T-cell (primary cell): ENCODE results near the gene TMSB4X. TPM values are rescaled to one million over a fixed set of nuclear protein-coding genes. Genes with fewer than 3 reads are reported as not detected.

ENCODE experiments used
- ATAC-seq, 4 experiments: fragments of 200-7000 bp in 3 of 4; fragments of 150-1000 bp in 1 of 4; cut with Tn5 transposase; replicated peaks in 1 of 4; 1 replicate in 3 of 4; 2 replicates in 1 of 4; pipeline ENCODE4 v1.10.0; 2021; ENCODE audit warnings: moderate library complexity in 3 of 4, mild to moderate bottlenecking in 2 of 4, moderate number of reproducible peaks in 1 of 4
- CTCF ChIA-PET, 2 donors: fragments of 300-600 bp; sonication (Branson Sonifier 250); formaldehyde crosslinking; loops; one replicate each; lab custom pipeline; 2022; ENCODE audit warnings: antibody characterized with exemption in 2 of 2; lab: Charles Lee
- POLR2A ChIA-PET, 2 donors: fragments of 300-600 bp; sonication (Branson Sonifier 250); formaldehyde crosslinking; loops; one replicate each; lab custom pipeline; 2022; ENCODE audit warnings: antibody characterized with exemption in 2 of 2; lab: Charles Lee
- DNase-seq, 35 experiments: peaks; one replicate each; pipeline versions ENCODE4 v3.0.0 to v3.0.0-alpha.2; 2013 to 2023
- H3K27ac ChIP-seq: one replicate; pipeline ENCODE4 v1.5.1; 2013; ENCODE audit warnings: low read length
- H3K27me3 ChIP-seq, 2 experiments: replicated peaks in 1 of 2; 1 replicate in 1 of 2; 2 replicates in 1 of 2; pipeline versions ENCODE4 v1.6.1 to v1.7.0; 2013; ENCODE audit warnings: low read length in 1 of 2, mixed read lengths in 1 of 2; ENCODE audit not compliant: control insufficient read depth in 2 of 2, insufficient read depth in 2 of 2; ENCODE audit errors: extremely low read depth in 1 of 2
- H3K36me3 ChIP-seq, 2 donors: 1 replicate in 1 of 2; 2 replicates in 1 of 2; pipeline versions ENCODE4 v1.6.1 to v1.7.0; 2013; ENCODE audit warnings: low read length in 1 of 2; ENCODE audit not compliant: control insufficient read depth in 2 of 2, insufficient read depth in 1 of 2; ENCODE audit errors: extremely low read depth in 1 of 2
- H3K4me1 ChIP-seq, 2 experiments: 1 replicate in 1 of 2; 2 replicates in 1 of 2; pipeline versions ENCODE4 v1.6.1 to v1.7.0; 2013; ENCODE audit warnings: low read length in 2 of 2, mixed read lengths in 1 of 2; ENCODE audit not compliant: insufficient read depth in 2 of 2, control insufficient read depth in 1 of 2; ENCODE audit errors: extremely low read depth in 1 of 2
- H3K4me3 ChIP-seq, 2 donors: 1 replicate in 1 of 2; 2 replicates in 1 of 2; pipeline versions ENCODE4 v1.5.1 to v1.7.0; 2013; ENCODE audit warnings: mild to moderate bottlenecking in 2 of 2, low read length in 1 of 2, moderate library complexity in 1 of 2; ENCODE audit not compliant: control insufficient read depth in 1 of 2; ENCODE audit errors: extremely low read depth in 1 of 2
- H3K9me3 ChIP-seq: 2 replicates; pipeline ENCODE4 v1.7.0; 2013
- H3K27ac Mint-ChIP-seq, 2 donors: one replicate each; pipeline ENCODE4 v1.8.0; 2020 to 2021; ENCODE audit warnings: mild to moderate bottlenecking in 2 of 2, mixed read lengths in 2 of 2
- H3K27me3 Mint-ChIP-seq, 2 donors: one replicate each; pipeline ENCODE4 v1.8.0; 2021 to 2022; ENCODE audit warnings: mixed read lengths in 2 of 2
- H3K36me3 Mint-ChIP-seq: one replicate; pipeline ENCODE4 v1.8.0; 2021; ENCODE audit warnings: mixed read lengths
- H3K4me1 Mint-ChIP-seq, 3 donors: one replicate each; pipeline ENCODE4 v1.8.0; 2020 to 2022; ENCODE audit warnings: mixed read lengths in 3 of 3, mild to moderate bottlenecking in 1 of 3
- H3K4me3 Mint-ChIP-seq, 3 donors: one replicate each; pipeline ENCODE4 v1.8.0; 2020 to 2022; ENCODE audit warnings: mild to moderate bottlenecking in 3 of 3, mixed read lengths in 3 of 3, moderate library complexity in 3 of 3
- H3K9me3 Mint-ChIP-seq, 3 donors: one replicate each; pipeline ENCODE4 v1.8.0; 2020 to 2022; ENCODE audit warnings: mixed read lengths in 3 of 3
- WGBS: methylation state at CpG from one replicate; pipeline ENCODE4 v1.1.5; 2013; ENCODE audit warnings: missing lambda C conversion rate; ENCODE audit not compliant: insufficient coverage; 5-methylcytosine and 5-hydroxymethylcytosine counted together
- total RNA-seq, 35 experiments: library from RNA in 6 of 35; stranded (reverse) in 6 of 35; fragments of 120-200 nt in 1 of 35; gene quantifications; one replicate each; pipeline versions ENCODE4 v1.2.1 to v1.2.4 and lab custom pipeline; 2013 to 2026

The TMSB4X gene
- total RNA-seq, 5 donors from 2014 or later (not counting 1 experiment from before 2014, with no cell fraction given), result 5,030 to 6,201 (median 5,880) TPM

- H3K27me3 Mint-ChIP-seq, result peaks cover 0 to 7% of the 10 kb centered on the region in 2 donors
- no peaks in the 10 kb centered on the region for H3K36me3 Mint-ChIP-seq
- H3K4me3 Mint-ChIP-seq, result peak overlapping the region; percentile 78 to 82 (median 78)
- ATAC-seq, result peak; percentile 72 to 87 (median 80)
- POLR2A ChIA-PET, result interaction anchor here (0.5 to 2.8 kb wide), 9 partner anchors 9 to 531 kb away, joined by 3 to 13 read pairs (median 5); partner anchors contain the start of gene TMSB4X (in 1 of the 2)
- peak overlapping the region; percentile 96 to 99 for H3K27ac Mint-ChIP-seq
- no peaks in the 10 kb centered on the region for H3K9me3 ChIP-seq
- H3K36me3 ChIP-seq, result no peaks in the 10 kb centered on the region
- H3K4me1 Mint-ChIP-seq, result peaks cover 80 to 90% (median 84%) of the 10 kb centered on the region in 3 donors
- no CpG with 5 or more reads among the region's 8 CpGs for WGBS
- peak in 23 of 35 experiments; percentile 45 to 83 (median 61) for DNase-seq
- H3K4me3 ChIP-seq, result peak overlapping the region; percentile 33 to 43
- CTCF ChIA-PET, result interaction anchor here (0.6 to 3.0 kb wide), 10 partner anchors 10 to 531 kb away, joined by 3 to 13 read pairs (median 8); no protein-coding TSS in a partner anchor
- H3K27me3 ChIP-seq, result no peaks in the 10 kb centered on the region
- no peaks in the 10 kb centered on the region for H3K9me3 Mint-ChIP-seq
- H3K4me1 ChIP-seq, result peaks cover 60 to 84% of the 10 kb centered on the region in 2 experiments
- peak overlapping the region; percentile 94 for H3K27ac ChIP-seq
These were observed 18.0 kb upstream of the TMSB4X start for GRCh38 chrX:12956704-12957534.

- CTCF ChIA-PET, result interaction anchor here (0.5 to 3.0 kb wide), 9 partner anchors 10 to 699 kb away, joined by 3 to 13 read pairs (median 8); no protein-coding TSS in a partner anchor
- DNase-seq (no peak), ATAC-seq (no peak)
- peaks cover 0 to 8% of the 10 kb centered on the region in 2 donors for H3K27me3 Mint-ChIP-seq
- Histone ChIP-seq H3K9me3 (no peaks in the 10 kb centered on the region), H3K4me3 (peak overlapping the region in 1 of 2 donors; percentile 19), H3K27ac (peak overlapping the region; percentile 94), H3K36me3 (no peaks in the 10 kb centered on the region), H3K27me3 (no peaks in the 10 kb centered on the region), H3K4me1 (peaks cover 55 to 77% of the 10 kb centered on the region in 2 experiments)
- POLR2A ChIA-PET, result interaction anchor here (0.6 to 2.8 kb wide), 6 partner anchors 8 to 132 kb away, joined by 3 to 13 read pairs (median 4); partner anchors contain the start of gene TMSB4X (in 1 of the 2)
- H3K27ac Mint-ChIP-seq, result peak overlapping the region; percentile 93 to 97
- no CpG with 5 or more reads among the region's 5 CpGs for WGBS
- H3K36me3 Mint-ChIP-seq, result no peaks in the 10 kb centered on the region
- H3K4me1 Mint-ChIP-seq, result peaks cover 76 to 89% (median 81%) of the 10 kb centered on the region in 3 donors
- H3K4me3 Mint-ChIP-seq, result peak overlapping the region; percentile 68 to 82 (median 70)
- H3K9me3 Mint-ChIP-seq, result no peaks in the 10 kb centered on the region
These were observed 16.9 kb upstream of the TMSB4X start for GRCh38 chrX:12958059-12958458.

- H3K4me3 ChIP-seq, result no peak overlapping the region
- no peaks in the 10 kb centered on the region for H3K9me3 ChIP-seq
- WGBS, result no CpG with 5 or more reads among the region's 4 CpGs
- H3K27ac Mint-ChIP-seq, result peak overlapping the region; percentile 93 to 97
- H3K27me3 Mint-ChIP-seq, result peaks cover 0 to 8% of the 10 kb centered on the region in 2 donors
- H3K27ac ChIP-seq, result peak overlapping the region; percentile 94
- H3K9me3 Mint-ChIP-seq, result no peaks in the 10 kb centered on the region
- ATAC-seq (no peak), DNase-seq (no peak)
- H3K36me3 ChIP-seq, result no peaks in the 10 kb centered on the region
- peaks cover 55 to 73% of the 10 kb centered on the region in 2 experiments for H3K4me1 ChIP-seq
- no peaks in the 10 kb centered on the region for H3K27me3 ChIP-seq
- ChIA-PET POLR2A (interaction anchor here in 1 of 2 donors (0.9 to 2.8 kb wide), 3 partner anchors 14 to 20 kb away, joined by 3 to 13 read pairs (median 3); partner anchors contain the start of gene TMSB4X), CTCF (interaction anchor here (1.6 to 3.0 kb wide), 3 partner anchors 10 to 12 kb away, joined by 7 to 13 read pairs (median 11); no protein-coding TSS in a partner anchor)
- H3K4me1 Mint-ChIP-seq, result peaks cover 72 to 85% (median 76%) of the 10 kb centered on the region in 3 donors
- no peaks in the 10 kb centered on the region for H3K36me3 Mint-ChIP-seq
- peak overlapping the region in 1 of 3 donors; percentile 82 for H3K4me3 Mint-ChIP-seq
These were observed 16.4 kb upstream of the TMSB4X start for GRCh38 chrX:12958461-12958860.

DNA sequence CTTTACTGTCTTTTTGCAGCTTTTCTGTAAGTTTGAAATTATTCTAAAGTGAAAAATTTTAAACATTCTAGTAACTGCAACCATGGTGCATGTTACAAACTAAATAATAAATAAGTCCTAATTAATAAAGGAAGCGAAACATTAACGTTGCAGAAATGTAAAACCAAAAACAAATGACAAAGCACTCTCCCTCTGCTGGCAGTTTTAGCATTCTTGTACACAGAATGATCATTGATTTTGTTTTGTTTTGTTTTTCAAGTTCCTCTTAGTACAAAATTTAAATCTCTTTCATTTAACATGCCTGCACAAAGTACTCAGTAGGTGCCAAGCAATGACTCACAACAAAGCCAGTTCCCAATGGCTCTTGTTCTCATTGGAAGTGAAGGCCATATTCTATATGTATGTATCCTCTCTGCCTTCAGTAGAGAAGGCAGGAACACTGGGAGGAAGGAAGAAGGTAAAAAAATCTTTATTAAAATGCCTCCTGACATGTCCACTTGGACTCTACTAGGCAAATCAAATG, 13.7 kb upstream of the TMSB4X start:
- no peak overlapping the region for H3K4me3 ChIP-seq
- peak overlapping the region; percentile 95 to 96 for H3K27ac Mint-ChIP-seq
- ATAC-seq (no peak), DNase-seq (peak in 1 of 35 experiments; percentile 14)
- H3K36me3 ChIP-seq, result no peaks in the 10 kb centered on the region
- H3K4me1 ChIP-seq, result peaks cover 37 to 45% of the 10 kb centered on the region in 2 experiments
- peak overlapping the region; percentile 60 for H3K27ac ChIP-seq
- POLR2A ChIA-PET, result no interaction called here
- CTCF ChIA-PET, result no interaction called here
- peak overlapping the region in 1 of 3 donors; percentile 33 for H3K4me3 Mint-ChIP-seq
- no peaks in the 10 kb centered on the region for H3K36me3 Mint-ChIP-seq
- no CpG with 5 or more reads among the region's 2 CpGs for WGBS
- no peaks in the 10 kb centered on the region for H3K27me3 ChIP-seq
- no peaks in the 10 kb centered on the region for H3K9me3 ChIP-seq
- no peaks in the 10 kb centered on the region for H3K9me3 Mint-ChIP-seq
- peaks cover 61 to 67% (median 62%) of the 10 kb centered on the region in 3 donors for H3K4me1 Mint-ChIP-seq
- peaks cover 0 to 16% of the 10 kb centered on the region in 2 donors for H3K27me3 Mint-ChIP-seq

GRCh38 chrX:12962041-12962504, 12.8 kb upstream of the TMSB4X start:
- peak overlapping the region; percentile 60 for H3K27ac ChIP-seq
- H3K4me3 ChIP-seq, result no peak overlapping the region
- no peaks in the 10 kb centered on the region for H3K36me3 ChIP-seq
- Mint-ChIP-seq H3K9me3 (no peaks in the 10 kb centered on the region), H3K4me1 (peaks cover 61 to 67% (median 63%) of the 10 kb centered on the region in 3 donors), H3K27ac (peak overlapping the region; percentile 95 to 96), H3K4me3 (peak overlapping the region in 1 of 3 donors; percentile 33), H3K36me3 (no peaks in the 10 kb centered on the region), H3K27me3 (peaks cover 0 to 21% of the 10 kb centered on the region in 2 donors)
- ChIA-PET POLR2A (interaction anchor here in 1 of 2 donors (0.6 kb wide), 1 partner anchor 43 kb away, joined by 9 read pairs; no protein-coding TSS in a partner anchor), CTCF (no interaction called here)
- DNase-seq (peak in 1 of 35 experiments; percentile 2), ATAC-seq (no peak)
- H3K9me3 ChIP-seq, result no peaks in the 10 kb centered on the region
- H3K4me1 ChIP-seq, result peaks cover 36 to 46% of the 10 kb centered on the region in 2 experiments
- 100% methylated on average over 3 of the region's 4 CpGs for WGBS
- H3K27me3 ChIP-seq, result no peaks in the 10 kb centered on the region
